GM18861 (cell line): ENCODE results near the gene MEIOB.
"Not testable (repeated sequence)": the region's sequence is repeated elsewhere in the genome, so short reads cannot be mapped to it uniquely, and the experiment has no call there.

Source experiments
- ATAC-seq: cut with Tn5 transposase; IDR thresholded peaks from one replicate; pipeline ENCODE4 v1.9.1; 2021; ENCODE audit not compliant: unreplicated experiment

The MEIOB gene

GRCh38 chr16:1878256-1878655 lies 6.3 kb upstream of the MEIOB start:
- no peak for ATAC-seq

- ATAC-seq, result no peak
These were observed 5.8 kb upstream of the MEIOB start for GRCh38 chr16:1877804-1878203.

- ATAC-seq, result no peak
These were observed 5.1 kb upstream of the MEIOB start for GRCh38 chr16:1877089-1877488.

- no peak for ATAC-seq
These were observed 4.5 kb upstream of the MEIOB start for GRCh38 chr16:1876468-1876867.

GRCh38 chr16:1876066-1876465 lies 4.1 kb upstream of the MEIOB start:
- not testable (repeated sequence) for ATAC-seq

- no peak for ATAC-seq
These were observed 2.9 kb upstream of the MEIOB start for GRCh38 chr16:1874854-1875253.

GRCh38 chr16:1870365-1871082 lies 1.4 kb downstream of the MEIOB start:
- no peak for ATAC-seq

- no peak for ATAC-seq
These were observed 5.9 kb downstream of the MEIOB start for GRCh38 chr16:1865902-1866690.

- no peak for ATAC-seq
These were observed 8.1 kb downstream of the MEIOB start for GRCh38 chr16:1863681-1864460.

- ATAC-seq, result no peak
These were observed 9.6 kb downstream of the MEIOB start for GRCh38 chr16:1862394-1862793.

GRCh38 chr16:1861730-1862129 lies 10.2 kb downstream of the MEIOB start:
- ATAC-seq, result no peak

- no peak for ATAC-seq
These were observed 12.3 kb downstream of the MEIOB start for GRCh38 chr16:1859650-1860049.

- no peak for ATAC-seq
These were observed 13.6 kb downstream of the MEIOB start for GRCh38 chr16:1858189-1858865.

GRCh38 chr16:1857433-1858097 lies 14.4 kb downstream of the MEIOB start:
- ATAC-seq, result no peak

- ATAC-seq, result no peak
These were observed 20.2 kb downstream of the MEIOB start for GRCh38 chr16:1851793-1852192.

GRCh38 chr16:1850981-1851380 lies 21.0 kb downstream of the MEIOB start:
- ATAC-seq, result no peak

GRCh38 chr16:1846416-1846815 lies 25.5 kb downstream of the MEIOB start:
- ATAC-seq, result no peak

GRCh38 chr16:1845985-1846384 lies 26.0 kb downstream of the MEIOB start:
- ATAC-seq, result no peak

GRCh38 chr16:1839554-1839953 lies 32.4 kb downstream of the MEIOB start:
- no peak for ATAC-seq

- ATAC-seq, result no peak
These were observed 37.9 kb downstream of the MEIOB start for GRCh38 chr16:1834096-1834495.
